Activated CD8-positive, alpha-beta T cell treated with anti-CD3 and anti-CD28 coated beads for 36 hours (primary cell): ENCODE data around the gene RAD23B. TPM values are rescaled to one million over a fixed set of nuclear protein-coding genes. Genes with fewer than 3 reads are reported as not detected.

Source experiments
- ATAC-seq: fragments of 200-7000 bp; cut with Tn5 transposase; one replicate; pipeline ENCODE4 v1.10.0; 2021; ENCODE audit warnings: mild to moderate bottlenecking, moderate library complexity
- CTCF ChIA-PET: fragments of 350-600 bp; sonication (Branson Sonifier 250); formaldehyde crosslinking; loops from one replicate; lab custom pipeline; 2021; ENCODE audit warnings: antibody characterized with exemption; lab: Charles Lee
- POLR2A ChIA-PET: fragments of 350-600 bp; sonication (Branson Sonifier 250); formaldehyde crosslinking; loops from one replicate; lab custom pipeline; 2021; ENCODE audit warnings: antibody characterized with exemption; lab: Charles Lee
- DNase-seq: peaks from one replicate; pipeline ENCODE4 v3.0.0-alpha.2; 2020
- H3K27ac Mint-ChIP-seq: one replicate; pipeline ENCODE4 v1.8.0; 2021; ENCODE audit warnings: mild to moderate bottlenecking, mixed read lengths
- H3K27me3 Mint-ChIP-seq: one replicate; pipeline ENCODE4 v1.8.0; 2021; ENCODE audit warnings: mixed read lengths
- H3K36me3 Mint-ChIP-seq: one replicate; pipeline ENCODE4 v1.8.0; 2021; ENCODE audit warnings: low read depth, mixed read lengths
- H3K4me1 Mint-ChIP-seq: one replicate; pipeline ENCODE4 v1.8.0; 2021; ENCODE audit warnings: low read depth, mixed read lengths
- H3K4me3 Mint-ChIP-seq: one replicate; pipeline ENCODE4 v1.8.0; 2021; ENCODE audit warnings: mild to moderate bottlenecking, moderate library complexity, mixed read lengths
- H3K9me3 Mint-ChIP-seq: one replicate; pipeline ENCODE4 v1.8.0; 2021; ENCODE audit warnings: mixed read lengths
- CTCF ChIP-seq: fragments of 200-600 bp; IDR thresholded peaks from one replicate; pipeline ENCODE4 v1.8.0; 2022; ENCODE audit warnings: antibody characterized with exemption, mild to moderate bottlenecking
- intact Hi-C: fragments of 100-400 bp; cut with micrococcal nuclease; formaldehyde crosslinking; loops from one replicate; pipeline ENCODE4 v1.10.0; 2022
- total RNA-seq, 2 experiments: library from RNA; stranded (reverse); gene quantifications; one replicate each; pipeline ENCODE4 v1.2.3, GENCODE V29; 2021

Gene RAD23B
- total RNA-seq, 2 experiments from 2014 or later, result 115 to 117 TPM

- POLR2A ChIA-PET, result interaction anchor here (0.6 kb wide), 1 partner anchor 1832 kb away, joined by 3 read pairs; no protein-coding TSS in a partner anchor
- Mint-ChIP-seq H3K4me1 (peaks cover 65% of the 10 kb centered on the region), H3K27me3 (no peaks in the 10 kb centered on the region), H3K4me3 (peak overlapping the region; percentile 10), H3K9me3 (no peaks in the 10 kb centered on the region), H3K27ac (peak overlapping the region; percentile 53), H3K36me3 (peaks cover 38% of the 10 kb centered on the region)
- DNase-seq (no peak), ATAC-seq (peak; percentile 19)
- CTCF ChIA-PET, result interaction anchor here (1.3 kb wide), 1 partner anchor 15 kb away, joined by 3 read pairs; no protein-coding TSS in a partner anchor
- intact Hi-C loops, result no loop called here
- TF ChIP-seq CTCF, result no peak
Measured at GRCh38 chr9:107288701-107289100, 5.6 kb downstream of the RAD23B start.

- Mint-ChIP-seq H3K36me3 (peaks cover 26% of the 10 kb centered on the region), H3K4me3 (no peak overlapping the region), H3K27me3 (no peaks in the 10 kb centered on the region), H3K9me3 (no peaks in the 10 kb centered on the region), H3K4me1 (peaks cover 78% of the 10 kb centered on the region), H3K27ac (no peak overlapping the region)
- ChIA-PET CTCF (no interaction called here), POLR2A (no interaction called here)
- no peak for TF ChIP-seq CTCF
- ATAC-seq (no peak), DNase-seq (no peak)
- intact Hi-C loops, result no loop called here
Measured at GRCh38 chr9:107290619-107291018, 7.5 kb downstream of the RAD23B start.

GRCh38 chr9:107292821-107293542 lies 9.9 kb downstream of the RAD23B start:
- Mint-ChIP-seq H3K4me1 (peaks cover 77% of the 10 kb centered on the region), H3K27me3 (no peaks in the 10 kb centered on the region), H3K36me3 (peaks cover 28% of the 10 kb centered on the region), H3K9me3 (no peaks in the 10 kb centered on the region), H3K4me3 (no peak overlapping the region), H3K27ac (no peak overlapping the region)
- CTCF ChIA-PET, result interaction anchor here (0.8 to 1.3 kb wide), 3 partner anchors 13 to 54 kb away, joined by 3 to 4 read pairs (median 3); no protein-coding TSS in a partner anchor
- no peak for TF ChIP-seq CTCF
- DNase-seq, result no peak
- no peak for ATAC-seq
- POLR2A ChIA-PET, result interaction anchor here (2.1 kb wide), 1 partner anchor 9 kb away, joined by 9 read pairs; the partner anchor contains the start of gene RAD23B
- intact Hi-C loops, result no loop called here

- Mint-ChIP-seq H3K4me1 (peaks cover 71% of the 10 kb centered on the region), H3K27me3 (no peaks in the 10 kb centered on the region), H3K27ac (no peak overlapping the region), H3K36me3 (peaks cover 28% of the 10 kb centered on the region), H3K9me3 (no peaks in the 10 kb centered on the region), H3K4me3 (no peak overlapping the region)
- ATAC-seq (no peak), DNase-seq (no peak)
- POLR2A ChIA-PET, result interaction anchor here (2.1 kb wide), 1 partner anchor 10 kb away, joined by 9 read pairs; the partner anchor contains the start of gene RAD23B
- intact Hi-C loops, result no loop called here
- no peak for TF ChIP-seq CTCF
- CTCF ChIA-PET, result interaction anchor here (0.7 to 1.3 kb wide), 4 partner anchors 13 to 54 kb away, joined by 3 to 4 read pairs (median 3); no protein-coding TSS in a partner anchor
Measured at GRCh38 chr9:107293543-107294085, 10.5 kb downstream of the RAD23B start.

- H3K4me3 Mint-ChIP-seq, result no peak overlapping the region
- DNase-seq (no peak), ATAC-seq (no peak)
- intact Hi-C loops, result no loop called here
- H3K9me3 Mint-ChIP-seq, result no peaks in the 10 kb centered on the region
- ChIA-PET POLR2A (no interaction called here), CTCF (interaction anchor here (1.3 kb wide), 1 partner anchor 14 kb away, joined by 4 read pairs; no protein-coding TSS in a partner anchor)
- H3K36me3 Mint-ChIP-seq, result peaks cover 24% of the 10 kb centered on the region
- H3K27ac Mint-ChIP-seq, result no peak overlapping the region
- no peak for TF ChIP-seq CTCF
- peaks cover 70% of the 10 kb centered on the region for H3K4me1 Mint-ChIP-seq
- no peaks in the 10 kb centered on the region for H3K27me3 Mint-ChIP-seq
Measured at GRCh38 chr9:107294756-107295155, 11.7 kb downstream of the RAD23B start.
